Transverse colon (tissue), 4 donors: Measurements from ENCODE around the gene ANXA5. TPM values are rescaled to one million over a fixed set of nuclear protein-coding genes. Genes with fewer than 3 reads are reported as not detected.

ENCODE experiments used
- DNase-seq: peaks from one replicate; pipeline ENCODE4 v3.0.0-alpha.2; 2019
- H3K27ac ChIP-seq, 4 donors: fragments of 200-600 bp; sonication (generic); 2 replicates each; pipeline ENCODE4 v1.5.1; 2016 to 2018; ENCODE audit warnings: inconsistent platforms in 4 of 4
- H3K27me3 ChIP-seq: fragments of 200-600 bp; sonication (generic); 2 replicates; pipeline ENCODE4 v1.5.1; 2017; ENCODE audit warnings: inconsistent platforms
- H3K36me3 ChIP-seq, 4 donors: fragments of 200-600 bp; sonication (generic); 2 replicates each; pipeline ENCODE4 v1.5.1; 2017 to 2019; ENCODE audit warnings: inconsistent platforms in 4 of 4
- H3K4me1 ChIP-seq, 4 donors: fragments of 200-600 bp; sonication (generic); 2 replicates each; pipeline ENCODE4 v1.5.1; 2017 to 2020; ENCODE audit warnings: inconsistent platforms in 4 of 4
- H3K4me3 ChIP-seq, 4 donors: fragments of 200-600 bp; sonication (generic); 1 replicate in 1 of 4; 2 replicates in 3 of 4; pipeline versions ENCODE4 v1.5.1 to v1.6.1; 2017 to 2019; ENCODE audit warnings: inconsistent platforms in 4 of 4
- H3K9me3 ChIP-seq, 2 donors: fragments of 200-600 bp; sonication (generic); 2 replicates each; pipeline ENCODE4 v1.5.1; 2017 to 2019; ENCODE audit warnings: inconsistent platforms in 2 of 2
- CTCF ChIP-seq, 5 experiments: fragments of 200-600 bp in 3 of 5; fragments of 450-650 bp in 2 of 5; sonication (generic) in 3 of 5; IDR thresholded peaks; 1 replicate in 2 of 5; 2 replicates in 3 of 5; pipeline ENCODE4 v1.5.1; 2016 to 2017; ENCODE audit warnings: antibody characterized with exemption in 5 of 5, inconsistent platforms in 3 of 5, mild to moderate bottlenecking in 2 of 5, moderate library complexity in 1 of 5
- EP300 ChIP-seq: sonication (generic); formaldehyde crosslinking; IDR thresholded peaks from one replicate; pipeline ENCODE4 v1.6.1; 2017; ENCODE audit warnings: antibody characterized with exemption, low read depth
- POLR2A ChIP-seq: fragments of 450-650 bp; IDR thresholded peaks from one replicate; pipeline ENCODE4 v1.6.1; 2016; ENCODE audit warnings: antibody characterized with exemption, mild to moderate bottlenecking, moderate library complexity
- POLR2AphosphoS5 ChIP-seq, 3 donors: sonication (generic); formaldehyde crosslinking; IDR thresholded peaks; one replicate each; pipeline ENCODE4 v1.6.1; 2016; ENCODE audit warnings: antibody characterized with exemption in 3 of 3
- WGBS, 2 donors: methylation state at CpG; one replicate each; pipeline ENCODE4 v1.1.5; 2018; ENCODE audit warnings: low coverage in 1 of 2; 5-methylcytosine and 5-hydroxymethylcytosine counted together
- in situ Hi-C, 4 donors: fragments of 200-750 bp; cut with MboI; loops; one replicate each; pipeline versions ENCODE4 v1.15.0 to v1.15.1; 2017; ENCODE audit warnings: low sequenced_read_pairs in 3 of 4, low pct_ligation_motif_present in 1 of 4, low pct_unique_long_range_greater_than_20kb in 1 of 4
- intact Hi-C: fragments of 100-400 bp; cut with DNase I; formaldehyde crosslinking; loops from one replicate; pipeline ENCODE4 v1.15.1; 2023; ENCODE audit warnings: low total_unique reads
- total RNA-seq, 4 donors: library from RNA; depleted of rRNA; stranded (reverse); fragments of >200 nt; gene quantifications; one replicate each; pipeline ENCODE4 v1.1.0, GENCODE V29; 2016

ANXA5 gene
- total RNA-seq, 4 donors from 2014 or later: 62.7 to 196 (median 135) TPM

GRCh38 chr4:121717680-121718237 is 21.0 kb upstream of the ANXA5 start:
- peak overlapping the region in 2 of 4 donors; percentile 3 to 15 for H3K27ac ChIP-seq
- peaks cover 0 to 4% (median 0%) of the 10 kb centered on the region in 4 donors for H3K4me1 ChIP-seq
- TF ChIP-seq POLR2AphosphoS5 (IDR thresholded peaks at IDR 0.05): no peak
- TF ChIP-seq CTCF (IDR thresholded peaks at IDR 0.05): no peak
- no peak for TF ChIP-seq POLR2A
- no peak overlapping the region for H3K4me3 ChIP-seq
- WGBS, 2 donors: 58 to 81% methylated on average over 3 to 4 of the region's 4 CpGs
- in situ Hi-C loops: no loop called here
- DNase-seq: no peak
- H3K27me3 ChIP-seq: no peaks in the 10 kb centered on the region
- H3K36me3 ChIP-seq: no peaks in the 10 kb centered on the region
- intact Hi-C loops: no loop called here
- H3K9me3 ChIP-seq: no peaks in the 10 kb centered on the region

- H3K4me1 ChIP-seq: peaks cover 0 to 10% (median 0%) of the 10 kb centered on the region in 4 donors
- no peaks in the 10 kb centered on the region for H3K36me3 ChIP-seq
- no peak for DNase-seq
- WGBS, 2 donors: 82 to 83% methylated on average over 4 of the region's 4 CpGs
- H3K4me3 ChIP-seq: no peak overlapping the region
- intact Hi-C loops: no loop called here
- in situ Hi-C loops: no loop called here
- no peak overlapping the region for H3K27ac ChIP-seq
- H3K9me3 ChIP-seq: no peaks in the 10 kb centered on the region
- TF ChIP-seq POLR2A: no peak
- TF ChIP-seq POLR2AphosphoS5 (IDR thresholded peaks at IDR 0.05): no peak
- no peak for TF ChIP-seq EP300
- no peak for TF ChIP-seq CTCF (IDR thresholded peaks at IDR 0.05)
- H3K27me3 ChIP-seq: no peaks in the 10 kb centered on the region
Observed at GRCh38 chr4:121714548-121714947, 17.8 kb upstream of the ANXA5 start.

- TF ChIP-seq POLR2AphosphoS5 (IDR thresholded peaks at IDR 0.05) (no peak), POLR2A (no peak), EP300 (no peak), CTCF (IDR thresholded peaks at IDR 0.05) (no peak)
- no peak overlapping the region for H3K4me3 ChIP-seq
- 75 to 79% methylated on average over 4 of the region's 4 CpGs for WGBS, 2 donors
- intact Hi-C loops: no loop called here
- no peaks in the 10 kb centered on the region for H3K9me3 ChIP-seq
- in situ Hi-C loops: no loop called here
- DNase-seq: no peak
- H3K36me3 ChIP-seq: no peaks in the 10 kb centered on the region
- peak overlapping the region in 1 of 4 donors; percentile 78 for H3K27ac ChIP-seq
- no peaks in the 10 kb centered on the region for H3K27me3 ChIP-seq
- peaks cover 0 to 10% (median 0%) of the 10 kb centered on the region in 4 donors for H3K4me1 ChIP-seq
Observed at GRCh38 chr4:121712783-121713182, 16.0 kb upstream of the ANXA5 start.

- DNase-seq: no peak
- Histone ChIP-seq H3K27ac (peak overlapping the region; percentile 64 to 80 (median 75)), H3K4me3 (peak overlapping the region in 2 of 4 donors; percentile 4 to 5), H3K27me3 (no peaks in the 10 kb centered on the region), H3K4me1 (peaks cover 0 to 10% (median 0%) of the 10 kb centered on the region in 4 donors), H3K36me3 (no peaks in the 10 kb centered on the region), H3K9me3 (no peaks in the 10 kb centered on the region)
- TF ChIP-seq POLR2A: no peak
- no peak for TF ChIP-seq CTCF (IDR thresholded peaks at IDR 0.05)
- no peak for TF ChIP-seq POLR2AphosphoS5 (IDR thresholded peaks at IDR 0.05)
- TF ChIP-seq EP300: no peak
- 62 to 71% methylated on average over 7 of the region's 7 CpGs for WGBS, 2 donors
- intact Hi-C loops (no loop called here), in situ Hi-C loops (no loop called here)
Observed at GRCh38 chr4:121712001-121712651, 15.3 kb upstream of the ANXA5 start.
